Stimulated activated CD8-positive, alpha-beta memory T cell treated with anti-CD3 and anti-CD28 coated beads, Interleukin-4, amount 100 ng/mL, for 48 hours (primary cell): Measurements from ENCODE around the gene BCAS3.
A peak's percentile ranks its signal among the peaks of the same experiment; 100 is the strongest.
"Not testable (repeated sequence)": the region's sequence is repeated elsewhere in the genome, so short reads cannot be mapped to it uniquely, and the experiment has no call there.

Experiments used
- DNase-seq: peaks from one replicate; pipeline ENCODE4 v3.0.0-alpha.2; 2020

Gene BCAS3

GRCh38 chr17:61139219-61139618 lies 461.6 kb downstream of the BCAS3 start:
- DNase-seq, result peak; percentile 46

- DNase-seq, result no peak
These were observed 462.6 kb downstream of the BCAS3 start for GRCh38 chr17:61140081-61140786.

DNA sequence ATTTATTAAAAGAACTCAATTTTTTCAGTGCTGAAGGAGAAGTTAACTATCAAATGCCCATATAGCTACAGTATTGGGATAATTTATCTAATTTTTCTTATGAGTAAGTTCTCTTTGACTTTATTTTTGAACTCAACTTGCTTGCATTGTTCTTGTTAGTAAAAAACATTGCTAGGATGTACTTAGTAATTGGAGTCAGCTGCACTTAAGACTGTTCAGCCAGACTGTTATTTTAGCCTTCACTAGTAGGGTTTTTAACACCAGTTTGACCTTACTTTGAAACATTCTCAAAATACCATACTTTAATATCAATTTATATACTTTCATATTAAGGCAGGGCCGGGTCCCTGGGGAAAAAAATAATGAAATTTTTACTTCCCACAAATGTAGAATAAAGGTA lies 465.4 kb downstream of the BCAS3 start:
- DNase-seq, result no peak

GRCh38 chr17:61144137-61144536 lies 466.5 kb downstream of the BCAS3 start:
- no peak for DNase-seq

DNA sequence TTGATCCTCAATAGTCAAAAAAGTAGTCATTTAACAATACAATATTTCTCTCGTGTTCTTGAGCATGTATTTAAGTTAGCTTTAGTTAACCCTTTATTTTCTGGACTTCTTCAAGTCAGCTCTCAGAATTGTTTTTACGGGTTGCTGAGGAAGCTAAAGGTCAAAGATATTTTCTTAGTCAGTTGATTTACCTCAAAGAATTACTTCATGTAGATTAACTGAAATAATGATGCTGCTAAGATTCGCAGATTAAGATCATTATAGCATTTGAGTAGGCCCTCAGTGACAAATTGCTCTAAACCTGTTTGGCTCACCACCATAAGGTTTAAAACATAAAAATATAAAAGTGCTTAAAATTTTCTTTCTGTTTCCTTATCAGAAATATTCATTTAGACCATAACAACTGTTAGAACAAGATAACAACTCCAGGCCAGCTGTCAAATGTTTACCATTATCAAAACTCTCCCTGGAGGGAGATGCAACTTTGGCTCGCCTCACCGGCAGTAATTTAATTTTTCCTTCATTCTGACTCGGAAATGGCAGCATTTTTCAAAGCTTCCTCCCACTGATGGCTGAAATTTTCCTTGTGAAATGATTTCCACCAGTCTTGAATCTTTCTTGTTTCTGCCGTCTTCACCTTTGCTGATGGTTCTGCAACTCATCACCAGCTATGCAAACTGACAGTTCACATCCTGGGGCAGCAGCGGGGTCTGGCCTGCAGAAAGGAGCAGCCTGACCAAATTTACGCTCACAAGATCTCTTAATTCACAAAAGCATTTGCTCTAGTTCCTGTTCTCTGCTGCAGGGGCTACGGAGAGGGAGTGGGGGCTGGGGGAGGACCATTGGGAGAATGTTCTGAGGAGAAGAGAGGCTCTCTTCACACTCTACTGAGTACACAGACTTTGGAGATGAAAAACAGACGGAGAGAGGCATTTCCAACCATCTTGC lies 467.2 kb downstream of the BCAS3 start:
- DNase-seq, result no peak

GRCh38 chr17:61146833-61147232 lies 469.2 kb downstream of the BCAS3 start:
- DNase-seq, result not testable (repeated sequence)

- no peak for DNase-seq
These were observed 471.6 kb downstream of the BCAS3 start for GRCh38 chr17:61149106-61149825.

DNA sequence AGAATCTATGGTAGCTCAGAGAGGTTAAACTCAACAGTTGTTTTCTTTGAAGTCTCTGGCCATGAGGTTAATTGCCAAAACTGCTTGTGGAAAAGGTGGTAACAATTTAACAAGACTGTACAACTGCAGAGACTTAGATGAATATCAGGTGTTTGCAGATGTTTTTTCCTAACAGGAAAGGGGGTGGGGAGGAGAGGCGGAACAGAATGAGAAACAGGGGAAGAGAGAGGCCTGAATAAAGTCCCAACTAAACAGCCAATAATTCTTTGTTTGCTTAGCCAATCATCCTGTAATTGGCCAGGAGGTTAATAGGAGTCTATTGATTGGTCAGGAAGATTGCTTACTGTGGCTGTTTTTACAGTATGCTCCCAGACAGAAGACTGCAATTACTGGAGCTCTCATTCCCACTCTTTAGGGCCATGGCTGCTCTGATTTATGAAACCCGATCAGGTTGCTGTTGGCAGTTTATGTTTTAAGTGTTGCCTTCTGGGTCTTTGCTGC lies 472.3 kb downstream of the BCAS3 start:
- no peak for DNase-seq

- no peak for DNase-seq
These were observed 473.1 kb downstream of the BCAS3 start for GRCh38 chr17:61150686-61151299.

- DNase-seq, result no peak
These were observed 475.2 kb downstream of the BCAS3 start for GRCh38 chr17:61152898-61153297.

DNA sequence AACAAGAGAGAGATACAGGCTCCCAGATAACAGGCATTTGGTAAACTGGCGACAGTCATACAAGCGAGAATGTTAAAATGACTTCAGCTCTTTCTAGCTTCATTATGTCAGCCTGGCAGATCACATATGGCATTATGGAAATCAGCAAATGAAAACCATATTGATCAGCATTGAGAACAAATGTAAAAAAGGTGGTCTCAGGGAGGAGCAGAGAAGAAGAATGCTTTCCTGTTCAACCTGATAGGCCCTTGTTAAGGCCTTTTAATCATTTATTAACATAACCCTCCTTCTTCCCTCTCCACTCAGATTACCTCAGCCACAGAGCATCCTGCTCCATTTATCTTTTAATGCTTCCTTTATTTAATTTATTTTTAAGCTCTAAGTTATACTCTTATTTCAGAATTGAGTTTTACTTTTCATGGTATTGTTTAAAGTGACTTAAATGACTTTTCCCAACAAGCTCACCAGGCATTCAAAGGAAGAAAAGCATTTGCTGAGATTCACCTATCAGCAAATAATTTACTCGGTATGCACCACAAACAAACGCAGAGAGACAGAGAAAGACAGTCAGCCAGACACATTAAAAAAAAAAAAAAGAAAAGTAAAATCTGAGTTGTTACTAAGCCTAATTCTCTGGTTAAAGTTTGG lies 478.1 kb downstream of the BCAS3 start:
- DNase-seq, result no peak

GRCh38 chr17:61157246-61157886 lies 479.7 kb downstream of the BCAS3 start:
- DNase-seq, result no peak

GRCh38 chr17:61158376-61158775 lies 480.7 kb downstream of the BCAS3 start:
- DNase-seq, result no peak

- no peak for DNase-seq
These were observed 481.7 kb downstream of the BCAS3 start for GRCh38 chr17:61159221-61159814.

- DNase-seq, result no peak
These were observed 482.6 kb downstream of the BCAS3 start for GRCh38 chr17:61160204-61160603.

GRCh38 chr17:61160789-61161445 lies 483.3 kb downstream of the BCAS3 start:
- no peak for DNase-seq

DNA sequence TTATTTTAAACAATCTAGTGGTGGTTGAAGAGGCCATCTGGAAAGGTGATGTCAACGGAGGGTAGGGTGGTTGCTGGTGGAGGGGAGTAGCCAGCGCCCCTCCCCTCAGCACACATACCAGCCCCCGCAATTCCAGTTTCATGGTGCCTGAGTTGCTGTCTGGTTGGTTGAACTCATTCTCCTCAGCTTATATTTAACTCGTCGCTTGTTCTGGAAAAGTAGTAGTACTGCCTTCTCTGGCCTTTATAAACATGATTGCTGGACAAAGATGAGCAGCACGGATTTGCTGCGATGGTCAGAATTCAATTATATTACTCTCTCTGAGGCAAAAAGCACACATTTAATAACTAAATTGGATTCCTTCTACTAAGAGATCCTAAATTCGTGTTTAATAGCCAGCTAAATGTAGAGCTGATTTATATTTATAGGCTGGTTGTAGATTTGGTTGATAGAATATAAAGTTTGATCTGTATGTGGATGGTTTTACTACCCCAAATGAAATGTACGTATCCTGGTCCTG lies 484.0 kb downstream of the BCAS3 start:
- DNase-seq, result no peak

DNA sequence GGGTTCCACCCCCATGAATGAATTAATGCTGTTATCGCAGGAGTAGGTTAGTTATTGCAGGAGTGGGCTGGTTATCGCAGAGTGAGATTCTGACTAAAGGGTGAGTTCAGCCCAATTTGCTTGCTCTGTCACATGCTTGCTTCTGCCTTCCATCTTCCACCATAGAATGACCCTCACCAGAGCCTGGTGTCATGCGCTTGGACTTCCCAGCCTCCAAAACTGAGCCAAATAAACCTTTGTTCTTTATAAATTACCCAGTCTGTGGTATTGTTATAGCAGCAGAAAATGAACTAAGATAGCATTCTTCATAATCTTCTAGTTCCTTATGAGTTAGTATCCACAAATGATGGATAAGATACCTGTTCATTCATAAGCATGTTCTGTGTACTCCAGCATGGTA lies 486.9 kb downstream of the BCAS3 start:
- no peak for DNase-seq

DNA sequence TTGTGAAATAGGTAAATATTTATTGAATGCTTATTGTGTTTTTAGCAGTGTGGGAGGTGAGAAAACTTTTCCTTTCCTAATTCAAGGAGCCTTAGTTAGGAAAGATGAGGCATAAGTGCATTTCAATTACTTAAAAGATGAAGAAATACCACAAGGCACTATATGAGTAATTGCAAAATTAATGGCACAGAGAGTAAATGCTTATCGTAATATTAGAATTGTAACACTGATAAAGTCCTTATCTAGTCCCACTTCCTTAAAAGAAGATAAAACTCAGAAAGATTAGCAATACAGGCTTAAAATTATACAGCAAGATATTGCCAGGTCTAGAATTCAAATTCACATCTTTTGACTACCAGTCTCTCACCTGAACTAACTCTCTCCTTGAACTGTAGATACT lies 489.4 kb downstream of the BCAS3 start:
- DNase-seq, result no peak

DNA sequence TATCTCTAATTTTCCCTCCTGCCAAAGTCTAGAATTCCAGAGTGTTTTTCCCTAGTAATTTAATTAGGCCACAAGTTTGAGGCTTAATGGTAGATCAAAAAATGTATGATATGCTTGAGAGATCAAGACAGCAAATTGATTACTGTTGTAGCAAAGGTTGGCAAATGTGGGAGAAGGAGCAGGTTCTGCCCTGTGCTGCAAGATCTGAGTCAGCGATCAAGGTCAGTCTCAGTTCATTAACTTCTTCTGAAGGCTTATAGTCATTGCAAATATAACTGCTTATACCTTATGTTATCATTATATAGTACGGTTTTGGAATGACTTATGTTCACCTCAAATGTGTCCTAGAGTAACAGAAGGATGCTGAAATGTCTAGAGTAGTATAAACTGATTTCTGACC lies 490.9 kb downstream of the BCAS3 start:
- no peak for DNase-seq

GRCh38 chr17:61174310-61174709 lies 496.7 kb downstream of the BCAS3 start:
- no peak for DNase-seq
